Fibroblast of lung (primary cell): ENCODE data around the gene CENPW.

Experiments used
- EZH2 ChIP-seq: IDR thresholded peaks from 2 replicates; pipeline ENCODE4 v1.5.1; 2012; ENCODE audit warnings: low read length, control low read depth, mild to moderate bottlenecking; ENCODE audit errors: missing control alignments
- TF ChIP-seq, protein P1 (sequence below), 2 donors: IDR thresholded peaks in 1 of 2; conservative IDR thresholded peaks in 1 of 2; 1 replicate in 1 of 2; 2 replicates in 1 of 2; pipeline ENCODE4 v1.5.1; 2011 to 2012; ENCODE audit warnings: low read length in 2 of 2, control low read depth in 1 of 2, inconsistent platforms in 1 of 2, low read depth in 1 of 2, mild to moderate bottlenecking in 1 of 2

DNA sequence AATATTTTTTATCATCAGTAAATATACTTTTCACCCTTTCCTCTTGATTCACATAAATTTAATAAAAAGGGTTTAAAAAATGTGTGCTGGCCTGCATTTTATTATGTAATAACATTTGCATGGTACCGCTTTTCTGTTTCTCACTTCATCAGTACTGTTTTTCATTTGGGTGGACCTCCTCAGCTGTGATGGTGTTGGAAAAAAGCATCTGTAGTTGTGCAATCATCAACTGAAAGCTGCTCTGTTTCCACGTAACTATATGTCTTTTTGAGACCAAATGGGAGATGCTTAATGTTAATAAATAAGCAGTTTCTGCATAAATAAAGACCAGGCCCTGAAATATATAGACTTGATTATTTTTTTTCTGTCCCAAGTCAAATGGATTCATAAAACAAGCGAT, 31.6 kb upstream of the CENPW start:
- TF ChIP-seq EZH2 = no peak
- TF ChIP-seq, protein P1, sequence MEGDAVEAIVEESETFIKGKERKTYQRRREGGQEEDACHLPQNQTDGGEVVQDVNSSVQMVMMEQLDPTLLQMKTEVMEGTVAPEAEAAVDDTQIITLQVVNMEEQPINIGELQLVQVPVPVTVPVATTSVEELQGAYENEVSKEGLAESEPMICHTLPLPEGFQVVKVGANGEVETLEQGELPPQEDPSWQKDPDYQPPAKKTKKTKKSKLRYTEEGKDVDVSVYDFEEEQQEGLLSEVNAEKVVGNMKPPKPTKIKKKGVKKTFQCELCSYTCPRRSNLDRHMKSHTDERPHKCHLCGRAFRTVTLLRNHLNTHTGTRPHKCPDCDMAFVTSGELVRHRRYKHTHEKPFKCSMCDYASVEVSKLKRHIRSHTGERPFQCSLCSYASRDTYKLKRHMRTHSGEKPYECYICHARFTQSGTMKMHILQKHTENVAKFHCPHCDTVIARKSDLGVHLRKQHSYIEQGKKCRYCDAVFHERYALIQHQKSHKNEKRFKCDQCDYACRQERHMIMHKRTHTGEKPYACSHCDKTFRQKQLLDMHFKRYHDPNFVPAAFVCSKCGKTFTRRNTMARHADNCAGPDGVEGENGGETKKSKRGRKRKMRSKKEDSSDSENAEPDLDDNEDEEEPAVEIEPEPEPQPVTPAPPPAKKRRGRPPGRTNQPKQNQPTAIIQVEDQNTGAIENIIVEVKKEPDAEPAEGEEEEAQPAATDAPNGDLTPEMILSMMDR (conservative IDR thresholded peaks at IDR 0.05 in 1 of 2, IDR thresholded peaks at IDR 0.05 in 1 of 2; ENCODE audit: low read depth in 1 of 2, low read length in 2 of 2) = no peak
